ENCODE data around the gene MICAL2. TPM values are rescaled to one million over a fixed set of nuclear protein-coding genes. Genes with fewer than 3 reads are reported as not detected.

MICAL2 gene
- total RNA-seq, 2 donors from 2014 or later = 13.1 to 285 TPM

GRCh38 chr11:12240677-12241076 is 130.3 kb downstream of the MICAL2 start:
- intact Hi-C loops (cut with DNase I) = loop anchor here (5.0 kb wide), 1 partner anchor 37 kb away; no protein-coding TSS in a partner anchor
- Histone ChIP-seq H3K4me1 (replicated peaks) (peaks cover 5% of the 10 kb centered on the region), H3K27ac (no peak overlapping the region), H3K9me3 (no peaks in the 10 kb centered on the region), H3K27me3 (replicated peaks; ENCODE audit: insufficient read depth) (no peaks in the 10 kb centered on the region), H3K36me3 (no peaks in the 10 kb centered on the region), H3K4me3 (no peak overlapping the region)
- 79% methylated on average over 7 of the region's 7 CpGs for WGBS
- TF ChIP-seq POLR2AphosphoS5 (IDR thresholded peaks at IDR 0.05) (no peak), POLR2A (IDR thresholded peaks at IDR 0.05) (no peak), CTCF (IDR thresholded peaks at IDR 0.05) (no peak)
- DNase-seq (ENCODE audit: low spot score) = no peak

GRCh38 chr11:12241401-12241800 is 131.0 kb downstream of the MICAL2 start:
- no peak for DNase-seq (ENCODE audit: low spot score)

GRCh38 chr11:12241971-12242672 is 131.7 kb downstream of the MICAL2 start:
- Histone ChIP-seq H3K27me3 (replicated peaks; ENCODE audit: insufficient read depth) (no peaks in the 10 kb centered on the region), H3K4me3 (no peak overlapping the region), H3K9me3 (no peaks in the 10 kb centered on the region), H3K27ac (no peak overlapping the region), H3K36me3 (no peaks in the 10 kb centered on the region), H3K4me1 (replicated peaks) (no peaks in the 10 kb centered on the region)
- no peak for TF ChIP-seq POLR2A (IDR thresholded peaks at IDR 0.05)
- no peak for TF ChIP-seq CTCF (IDR thresholded peaks at IDR 0.05)
- WGBS = 83% methylated on average over 14 of the region's 14 CpGs
- intact Hi-C loops (cut with DNase I) = loop anchor here (5.0 kb wide), 1 partner anchor 35 kb away; no protein-coding TSS in a partner anchor
- no peak for DNase-seq (ENCODE audit: low spot score)

More at GRCh38 chr11:12241401-12241800, 131.0 kb downstream of the MICAL2 start:
- Histone ChIP-seq H3K4me1 (replicated peaks) (no peaks in the 10 kb centered on the region), H3K36me3 (no peaks in the 10 kb centered on the region), H3K27me3 (replicated peaks; ENCODE audit: insufficient read depth) (no peaks in the 10 kb centered on the region), H3K9me3 (no peaks in the 10 kb centered on the region), H3K4me3 (no peak overlapping the region), H3K27ac (no peak overlapping the region)
- TF ChIP-seq POLR2A (IDR thresholded peaks at IDR 0.05) (no peak), POLR2AphosphoS5 (IDR thresholded peaks at IDR 0.05) (no peak), CTCF (IDR thresholded peaks at IDR 0.05) (no peak)
- intact Hi-C loops (cut with DNase I) = loop anchor here (5.0 kb wide), 1 partner anchor 36 kb away; no protein-coding TSS in a partner anchor
- 93% methylated on average over 7 of the region's 7 CpGs for WGBS

GRCh38 chr11:12242966-12243365 is 132.6 kb downstream of the MICAL2 start:
- intact Hi-C loops (cut with DNase I) = loop anchor here (5.0 kb wide), 1 partner anchor 34 kb away; no protein-coding TSS in a partner anchor
- Histone ChIP-seq H3K4me1 (replicated peaks) (no peaks in the 10 kb centered on the region), H3K27ac (no peak overlapping the region), H3K36me3 (no peaks in the 10 kb centered on the region), H3K4me3 (no peak overlapping the region), H3K9me3 (no peaks in the 10 kb centered on the region), H3K27me3 (replicated peaks; ENCODE audit: insufficient read depth) (no peaks in the 10 kb centered on the region)
- no peak for DNase-seq (ENCODE audit: low spot score)
- TF ChIP-seq POLR2AphosphoS5 (IDR thresholded peaks at IDR 0.05) (no peak), POLR2A (IDR thresholded peaks at IDR 0.05) (no peak), CTCF (IDR thresholded peaks at IDR 0.05) (no peak)
- WGBS = 82% methylated on average over 2 of the region's 2 CpGs

GRCh38 chr11:12243486-12243885 is 133.1 kb downstream of the MICAL2 start:
- TF ChIP-seq POLR2A (IDR thresholded peaks at IDR 0.05) = no peak
- TF ChIP-seq POLR2AphosphoS5 (IDR thresholded peaks at IDR 0.05) = no peak
- TF ChIP-seq CTCF (IDR thresholded peaks at IDR 0.05) = no peak
- Histone ChIP-seq H3K4me3 (no peak overlapping the region), H3K27ac (no peak overlapping the region), H3K27me3 (replicated peaks; ENCODE audit: insufficient read depth) (no peaks in the 10 kb centered on the region), H3K4me1 (replicated peaks) (no peaks in the 10 kb centered on the region), H3K36me3 (no peaks in the 10 kb centered on the region), H3K9me3 (no peaks in the 10 kb centered on the region)
- DNase-seq (ENCODE audit: low spot score) = no peak
- WGBS = 67% methylated on average over 6 of the region's 6 CpGs
- intact Hi-C loops (cut with DNase I) = loop anchor here (5.0 kb wide), 1 partner anchor 34 kb away; no protein-coding TSS in a partner anchor
